ENCODE results near the gene NOC4L.

The NOC4L gene

DNA sequence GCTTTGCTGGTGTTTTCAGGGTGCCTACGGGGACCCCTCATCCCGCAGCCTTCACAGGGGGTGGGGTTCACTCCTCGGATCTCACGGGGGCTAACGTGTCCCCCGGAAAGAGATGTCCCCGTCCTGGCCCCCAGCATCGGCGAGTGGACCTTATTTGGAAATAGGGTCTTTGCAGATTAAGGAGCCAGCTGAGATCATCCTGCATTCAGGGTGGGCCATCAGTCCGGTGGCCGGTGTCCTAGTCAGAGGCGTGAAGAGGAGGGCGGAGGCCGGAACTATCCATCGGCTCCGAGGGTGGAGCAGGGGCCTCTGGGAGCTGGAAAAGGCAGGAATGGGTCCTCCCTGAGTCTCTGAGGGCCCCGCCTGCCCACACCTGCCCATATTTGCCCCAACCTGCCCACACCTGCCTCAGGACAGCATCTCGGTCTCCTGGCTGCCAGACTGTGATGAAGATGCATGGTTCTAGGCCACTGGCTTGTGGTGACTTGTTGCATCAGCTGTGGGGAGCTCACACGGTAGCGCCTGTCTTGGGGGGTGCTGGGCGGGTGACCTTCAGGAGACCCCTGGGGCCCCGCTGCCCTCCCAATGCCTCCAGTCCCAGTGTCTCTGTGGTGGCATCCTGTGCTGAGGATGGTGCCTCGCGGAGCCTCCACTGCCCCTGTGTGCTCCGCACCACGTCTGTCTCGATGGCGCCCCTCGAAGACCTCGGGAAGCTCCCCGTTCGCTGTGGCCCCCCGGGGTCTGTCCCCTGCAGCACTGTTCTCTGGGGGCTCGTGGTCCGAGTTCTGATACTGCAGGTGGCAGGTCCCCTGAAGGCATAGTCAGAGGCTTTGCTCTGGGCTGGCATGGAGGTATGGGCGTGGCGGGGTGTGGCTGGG is 14.7 kb downstream of the NOC4L start:
- DNase-seq, result no peak

DNA sequence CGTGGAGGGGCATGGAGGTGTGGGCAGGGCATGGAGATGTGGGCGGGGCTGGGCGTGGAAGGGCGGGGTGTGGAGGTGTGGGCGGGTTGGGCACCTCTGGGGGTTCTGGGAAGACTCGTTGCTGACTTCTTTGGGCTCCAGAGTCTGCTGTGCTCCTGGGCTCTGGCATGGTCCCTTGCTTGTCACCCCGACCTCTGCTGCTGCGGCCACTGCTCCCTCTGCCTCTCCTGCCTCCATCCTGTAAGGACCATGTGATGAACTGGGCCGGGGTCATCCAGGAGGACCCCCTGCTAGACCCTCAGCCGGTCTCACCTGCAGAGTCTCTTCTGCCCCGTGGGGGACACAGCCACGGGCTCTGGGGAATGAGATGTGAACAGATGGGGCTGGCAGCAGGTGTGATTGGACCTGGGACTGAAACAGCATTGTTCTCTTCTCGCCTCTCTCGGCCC is 15.3 kb downstream of the NOC4L start:
- no peak for DNase-seq

DNA sequence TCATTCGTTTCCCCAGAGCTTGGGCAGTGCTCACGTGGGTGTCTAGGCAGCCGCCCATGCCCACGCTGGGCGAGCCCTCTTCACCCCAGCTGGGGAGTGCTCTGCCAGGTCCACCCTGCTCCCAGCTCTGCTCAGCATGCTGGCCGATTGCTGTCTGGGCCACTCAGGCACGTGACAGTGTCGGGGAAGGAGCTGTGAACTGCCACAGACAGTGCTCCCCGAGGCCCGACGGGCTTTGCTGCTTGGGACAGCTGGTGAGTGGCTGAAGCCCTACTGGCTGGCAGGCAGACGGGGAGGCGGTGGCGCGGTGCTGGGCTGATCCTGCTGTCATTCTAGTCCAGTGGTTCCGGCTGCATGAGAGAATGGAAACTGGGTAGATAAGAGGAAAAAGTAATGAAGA is 15.8 kb downstream of the NOC4L start:
- DNase-seq, result no peak

DNA sequence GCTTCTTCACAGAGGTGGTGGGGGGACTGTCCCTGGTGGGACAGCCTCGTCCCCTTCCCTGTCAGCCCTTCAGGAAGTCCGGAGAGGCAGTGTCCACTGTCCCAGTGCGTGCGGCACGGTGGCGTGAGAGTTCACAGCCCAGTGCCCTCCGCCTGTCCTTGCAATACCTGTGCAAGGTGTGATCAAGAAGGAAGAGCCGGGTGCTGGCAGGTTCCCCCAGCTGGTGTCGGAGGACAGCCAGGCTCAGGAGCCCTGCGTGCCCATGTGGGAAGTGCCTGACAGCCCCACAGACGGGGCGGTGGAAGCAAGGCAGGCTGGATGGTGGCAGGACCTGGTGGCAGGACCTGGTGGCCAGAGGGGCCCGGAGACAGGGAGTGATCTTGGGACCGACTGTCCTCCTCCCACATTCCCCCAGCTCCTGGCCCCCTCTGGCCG is 16.4 kb downstream of the NOC4L start:
- no peak for DNase-seq

GRCh38 chr12:132161036-132161781 is 17.0 kb downstream of the NOC4L start:
- DNase-seq, result no peak

DNA sequence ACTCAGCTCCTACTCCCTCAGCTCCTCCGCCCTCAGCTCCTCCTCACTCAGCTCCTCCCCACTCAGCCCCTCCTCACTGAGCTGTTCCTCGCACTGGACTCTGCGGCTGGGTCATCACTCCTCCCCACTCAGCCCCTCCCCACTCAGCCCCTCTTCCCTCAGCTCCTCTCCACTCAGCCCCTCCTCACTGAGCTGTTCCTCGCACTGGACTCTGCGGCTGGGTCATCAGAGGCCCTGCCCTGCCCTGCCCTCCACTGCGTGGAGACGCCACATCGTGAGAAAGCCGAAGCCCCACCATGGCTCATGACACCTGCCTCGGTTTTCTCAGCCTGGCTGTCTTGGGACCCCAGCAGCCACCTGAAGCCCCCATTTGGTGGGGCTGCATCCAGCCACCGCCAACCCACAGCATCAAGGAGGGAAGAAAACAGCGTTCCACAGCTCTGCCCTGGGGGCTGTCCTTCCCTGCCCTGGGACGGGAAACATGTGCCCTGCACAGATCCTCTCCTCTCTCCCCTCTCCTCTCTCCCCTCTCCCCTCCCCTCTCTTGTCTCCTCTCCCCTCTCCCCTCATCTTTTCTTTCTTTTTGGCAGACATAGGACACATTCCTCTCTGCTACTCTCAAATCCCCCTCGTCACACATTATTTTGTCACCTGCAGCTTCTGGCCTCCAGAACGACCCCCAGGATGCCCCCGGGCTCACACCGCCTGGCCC is 17.7 kb downstream of the NOC4L start:
- no peak for DNase-seq

DNA sequence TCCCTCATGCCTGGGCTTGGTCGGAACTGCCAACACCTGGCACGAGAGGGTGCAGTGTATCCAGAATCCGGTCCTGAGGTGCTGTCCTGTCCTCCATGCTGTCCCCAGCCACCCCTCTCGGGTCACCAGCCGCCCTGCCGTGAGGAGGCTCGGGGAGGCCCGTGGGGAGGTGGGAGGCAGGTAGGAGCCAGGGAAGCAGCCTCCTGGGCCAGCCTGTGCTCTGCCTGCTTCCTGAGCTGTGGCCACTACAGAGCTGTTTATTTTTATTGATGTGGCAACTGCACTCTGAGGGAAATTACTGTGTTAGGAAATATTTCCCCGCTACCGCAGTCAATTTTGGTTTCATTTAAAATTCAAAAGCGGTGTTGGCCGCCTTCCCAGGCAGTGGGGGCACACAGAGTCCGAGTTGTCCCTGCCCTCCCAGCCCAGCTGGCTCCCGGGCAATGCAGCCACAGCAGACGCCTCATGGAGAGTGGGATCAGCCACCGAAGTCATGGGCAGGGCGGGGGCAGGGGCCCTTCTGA is 18.3 kb downstream of the NOC4L start:
- DNase-seq, result no peak

GRCh38 chr12:132163041-132163910 is 19.0 kb downstream of the NOC4L start:
- no peak for DNase-seq

DNA sequence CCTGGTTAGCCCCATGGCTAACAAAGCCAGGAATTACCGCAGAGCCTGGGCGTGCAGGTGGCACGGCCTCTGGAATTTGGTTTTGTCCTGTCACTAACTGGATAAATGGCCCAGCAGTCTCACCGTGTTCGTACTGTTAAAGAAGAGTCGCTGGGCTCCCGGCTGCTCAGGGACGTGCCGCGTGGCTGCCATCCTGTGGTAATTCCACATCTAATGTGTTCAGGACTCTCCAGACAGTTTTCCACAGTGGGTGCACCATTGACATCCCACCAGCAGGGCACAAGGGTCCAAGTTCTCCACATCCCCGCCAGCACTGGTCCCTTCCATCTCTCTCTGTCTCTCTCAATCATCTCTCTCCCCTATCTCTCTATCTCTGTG is 19.6 kb downstream of the NOC4L start:
- DNase-seq, result no peak

GRCh38 chr12:132164426-132164825 is 20.2 kb downstream of the NOC4L start:
- no peak for DNase-seq

DNA sequence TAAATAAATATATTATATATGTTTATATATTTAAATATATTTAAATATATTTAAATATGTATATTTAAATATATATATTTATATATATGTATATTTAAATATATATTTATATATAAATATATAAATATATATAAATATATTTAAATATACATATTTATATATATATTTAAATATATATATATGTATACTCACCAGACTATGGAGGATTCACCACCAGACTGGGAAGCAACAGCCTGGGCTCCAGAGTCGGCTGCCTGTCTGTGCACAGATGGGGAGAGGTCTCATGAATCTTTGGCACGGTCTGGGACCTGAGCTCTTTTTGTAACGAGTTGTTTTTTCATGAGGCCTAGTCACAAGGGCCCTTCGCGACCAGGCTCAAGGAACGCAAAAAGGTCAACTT is 21.3 kb downstream of the NOC4L start:
- DNase-seq, result no peak

DNA sequence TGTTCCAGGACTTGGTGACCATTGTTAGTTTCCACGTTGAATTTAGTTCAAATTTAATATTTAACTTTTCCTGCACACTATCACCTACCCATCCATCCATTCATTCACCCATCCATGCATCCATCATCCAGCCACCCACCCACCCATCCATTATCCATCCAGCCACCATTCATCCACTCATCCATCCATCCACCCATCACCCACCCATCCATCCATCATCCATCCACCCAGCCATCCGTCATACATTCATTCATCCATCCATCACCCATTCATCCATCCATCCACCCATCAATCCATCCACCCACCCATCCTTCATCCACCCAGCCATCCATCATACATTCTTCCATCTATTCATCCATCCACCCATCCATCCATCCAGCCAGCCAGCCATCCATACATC is 21.8 kb downstream of the NOC4L start:
- no peak for DNase-seq

DNA sequence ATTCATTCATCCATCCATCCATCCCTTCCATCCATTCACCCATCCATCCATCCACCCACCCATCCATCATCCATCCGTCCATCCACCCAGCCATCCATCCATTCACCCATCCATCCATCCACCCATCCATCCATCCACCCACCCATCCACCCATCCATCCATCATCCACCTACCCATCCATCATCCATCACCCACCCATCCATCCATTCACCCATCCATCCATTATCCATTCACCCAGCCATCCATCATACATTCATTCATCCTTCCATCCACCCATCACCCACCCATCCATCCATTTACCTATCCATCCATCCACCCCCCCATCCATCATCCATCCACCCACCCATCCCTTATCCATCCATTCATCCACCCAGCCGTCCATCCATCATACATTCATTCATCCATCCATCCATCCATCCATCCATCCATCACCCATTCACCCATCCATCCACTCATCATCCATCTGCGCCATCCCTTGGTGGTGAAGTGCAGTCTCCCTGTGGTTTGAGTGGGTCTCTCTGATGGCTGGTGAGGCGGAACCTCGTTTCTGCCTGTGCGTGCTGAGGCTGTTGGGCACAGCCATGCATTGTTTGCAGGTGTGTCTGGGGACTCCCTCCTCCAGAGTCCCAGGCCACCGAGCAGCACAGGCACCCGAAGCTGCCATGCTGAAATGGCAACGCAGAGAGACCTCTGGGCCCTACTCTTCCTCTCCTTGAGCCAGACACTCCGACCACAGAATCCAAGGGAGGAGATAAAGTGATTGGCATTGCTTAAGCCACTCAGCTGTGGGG is 22.7 kb downstream of the NOC4L start:
- DNase-seq, result no peak

DNA sequence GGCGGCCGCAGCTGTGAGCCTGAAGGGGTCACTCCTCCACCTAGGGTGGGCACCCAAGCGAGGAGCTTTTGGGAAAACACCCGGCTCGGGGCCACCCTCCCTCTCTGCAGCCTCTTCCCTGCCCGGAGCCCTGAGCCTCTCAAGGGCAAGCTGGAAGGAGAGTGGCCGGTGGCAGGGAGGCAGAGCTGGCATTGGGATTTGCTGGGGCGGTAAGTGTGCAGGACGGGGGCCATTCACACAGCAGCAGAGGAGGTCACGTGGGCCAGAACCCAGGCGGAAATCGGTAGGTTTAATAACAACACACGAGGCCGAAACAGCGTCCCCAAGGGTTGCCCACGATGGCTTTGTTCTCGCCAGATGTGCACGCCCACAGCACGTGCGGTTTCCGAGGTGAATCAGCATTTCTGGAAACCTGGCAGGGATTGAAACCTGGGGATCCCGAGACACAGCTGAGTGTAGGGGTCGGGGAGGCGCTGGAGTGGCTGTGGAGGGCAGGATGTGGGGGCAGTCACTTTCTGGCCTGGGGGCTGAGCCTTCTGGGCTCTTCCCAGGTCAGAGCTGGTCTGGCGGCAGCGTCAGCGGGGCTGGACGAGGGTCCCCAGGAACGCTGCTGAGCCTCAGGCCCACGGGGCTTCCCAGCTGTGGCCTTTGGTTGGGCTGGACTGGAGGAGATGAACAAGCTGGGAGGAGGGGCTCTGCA is 23.5 kb downstream of the NOC4L start:
- DNase-seq, result no peak

DNA sequence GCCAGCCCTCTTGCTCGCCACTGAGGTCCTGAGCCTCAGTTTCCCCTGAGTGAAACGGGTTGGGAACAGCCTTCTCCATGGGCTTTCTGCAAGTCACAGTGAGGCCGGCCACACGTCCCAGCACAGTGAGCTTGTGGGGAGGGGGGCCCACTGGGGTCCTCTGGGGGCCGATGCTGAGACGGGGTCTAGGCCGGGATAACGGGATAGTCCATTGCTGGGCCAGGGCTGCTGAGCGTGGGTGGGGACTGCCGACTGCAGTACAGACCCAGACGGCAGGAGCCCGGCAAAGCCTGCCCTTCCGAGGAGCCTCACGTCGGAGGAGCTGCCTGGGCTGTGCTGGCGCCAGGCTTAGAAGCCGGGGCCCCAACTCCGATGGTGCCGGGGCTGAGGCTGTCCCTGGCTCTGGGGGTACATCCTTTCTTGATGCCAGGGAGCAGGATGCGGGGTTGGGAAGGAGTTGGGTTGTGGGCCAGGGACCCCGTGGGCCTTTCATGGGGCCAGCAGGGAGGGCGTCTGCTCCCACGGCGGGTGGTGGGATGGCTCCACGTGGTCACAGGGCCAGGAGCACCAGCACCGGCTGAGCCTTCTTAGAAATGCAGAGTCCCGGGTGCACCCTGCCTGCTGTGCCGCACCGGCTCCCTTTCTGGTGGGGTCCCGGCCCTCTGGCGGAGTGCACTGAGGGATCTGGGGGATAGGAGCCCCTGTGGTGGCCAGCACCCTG is 24.2 kb downstream of the NOC4L start:
- no peak for DNase-seq

DNA sequence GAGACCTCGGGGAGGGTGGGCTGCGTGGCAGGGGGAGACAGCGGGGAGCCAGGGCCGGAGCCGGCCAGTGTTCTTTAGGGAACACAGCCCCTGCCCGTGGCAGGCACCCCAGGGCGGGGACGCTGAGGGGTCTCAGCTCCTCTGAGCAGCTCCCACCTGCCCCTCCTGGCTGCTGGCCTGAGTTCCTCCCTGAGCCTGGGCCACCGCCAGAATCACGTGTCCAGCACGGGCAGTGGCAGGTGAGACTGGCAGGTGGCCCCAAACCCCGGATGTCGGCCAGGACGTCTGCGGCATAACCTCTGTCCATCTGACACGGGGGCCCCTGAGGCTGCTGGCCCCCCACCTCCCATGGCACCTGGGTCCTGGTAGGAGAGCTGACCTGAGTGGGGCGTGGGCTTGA is 25.1 kb downstream of the NOC4L start:
- no peak for DNase-seq

- no peak for DNase-seq
These were observed 25.9 kb downstream of the NOC4L start for GRCh38 chr12:132170094-132170636.

- no peak for DNase-seq
These were observed 26.5 kb downstream of the NOC4L start for GRCh38 chr12:132170637-132171292.

DNA sequence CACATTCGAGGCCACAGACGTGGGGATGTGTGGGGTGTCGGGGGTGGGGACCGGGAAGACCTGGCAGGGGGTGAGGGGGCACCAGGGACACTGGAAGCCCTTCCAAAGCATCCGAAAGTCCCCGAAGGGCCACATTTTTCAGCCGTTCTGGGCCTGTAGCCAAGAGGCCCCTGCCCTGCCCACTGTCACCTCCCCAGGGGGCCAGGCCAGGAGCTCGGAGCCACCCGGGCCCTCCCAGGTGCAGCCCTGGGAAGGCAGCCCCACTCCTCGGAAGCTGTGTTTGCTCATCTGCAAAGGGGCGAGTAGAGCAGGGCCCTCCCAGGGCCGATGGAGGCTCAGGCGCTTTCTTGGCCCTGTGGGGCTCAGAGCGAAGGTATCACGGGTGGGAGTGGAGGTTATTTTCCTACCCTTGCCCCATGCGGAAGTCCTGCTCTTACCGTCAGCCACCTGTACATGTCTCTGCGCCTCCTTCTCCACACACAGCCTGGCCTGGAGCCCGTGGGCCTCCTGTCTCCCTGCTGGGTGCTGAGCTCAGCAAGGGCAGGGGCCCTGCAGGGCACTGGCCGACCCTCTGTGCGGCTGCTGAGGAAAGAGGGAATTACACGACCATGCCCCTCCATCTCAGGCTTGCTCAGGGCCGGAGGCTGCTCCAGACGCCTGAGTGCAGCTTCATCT is 27.2 kb downstream of the NOC4L start:
- DNase-seq, result no peak

All from activated effector memory CD4-positive, alpha-beta T cell treated with Interleukin-2 at 50 U/mL for 16 hours (primary cell).